ENCODE data around the gene MPHOSPH10.

DNA sequence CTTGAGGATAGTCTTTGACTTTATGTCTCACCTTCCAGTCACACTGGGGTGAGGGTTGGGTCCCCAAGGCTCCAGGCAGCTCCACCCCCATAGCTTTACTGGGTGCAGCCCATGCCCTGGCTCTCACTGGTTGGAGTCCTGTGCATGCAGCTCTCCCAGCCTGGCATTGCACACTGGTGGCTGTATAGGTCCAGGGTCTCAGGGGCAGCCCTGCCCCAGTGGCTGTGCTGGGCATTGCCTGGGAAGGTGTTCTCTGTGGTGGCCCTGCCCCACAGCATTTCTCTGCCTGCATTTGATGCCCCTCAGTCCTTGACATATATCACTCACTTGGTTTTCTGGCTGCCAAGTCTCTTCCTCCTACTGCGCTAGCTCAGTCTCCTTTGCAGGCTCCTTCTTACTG, 21.2 kb downstream of the MPHOSPH10 start:
- TF ChIP-seq CTCF (IDR thresholded peaks at IDR 0.05; ENCODE audit: poor library complexity, severe bottlenecking) (no peak), TAF1 (IDR thresholded peaks at IDR 0.05; ENCODE audit: low read depth) (no peak), MXI1 (conservative IDR thresholded peaks at IDR 0.05; ENCODE audit: poor library complexity, severe bottlenecking) (no peak), SMC3 (conservative IDR thresholded peaks at IDR 0.05; ENCODE audit: poor library complexity) (no peak), RAD21 (conservative IDR thresholded peaks at IDR 0.05) (no peak), EZH2 (IDR thresholded peaks at IDR 0.05; ENCODE audit: borderline replicate concordance, insufficient read depth, low read length, poor library complexity, severe bottlenecking) (no peak), EP300 (conservative IDR thresholded peaks at IDR 0.05; ENCODE audit: poor library complexity, severe bottlenecking) (no peak)
